B cell (primary cell): ENCODE measurements around the gene CD52. TPM values are rescaled to one million over a fixed set of nuclear protein-coding genes. Genes with fewer than 3 reads are reported as not detected.

Experiments
- ATAC-seq: fragments of 200-7000 bp; cut with Tn5 transposase; one replicate; pipeline ENCODE4 v1.10.0; 2021; ENCODE audit warnings: low read depth, mild to moderate bottlenecking, moderate number of reproducible peaks, moderate library complexity
- CTCF ChIA-PET: fragments of 350-600 bp; sonication (Branson Sonifier 250); formaldehyde crosslinking; loops from one replicate; lab custom pipeline; 2021; ENCODE audit warnings: antibody characterized with exemption, inconsistent platforms; lab: Charles Lee
- POLR2A ChIA-PET: fragments of 350-600 bp; sonication (Branson Sonifier 250); formaldehyde crosslinking; loops from one replicate; lab custom pipeline; 2021; ENCODE audit warnings: antibody characterized with exemption; lab: Charles Lee
- DNase-seq: peaks from one replicate; pipeline ENCODE4 v3.0.0; 2013
- H2AFZ ChIP-seq: 2 replicates; pipeline ENCODE4 v1.6.1; 2012; ENCODE audit warnings: mild to moderate bottlenecking, low read depth, low read length; ENCODE audit not compliant: insufficient read depth, poor library complexity, severe bottlenecking
- H3K27ac ChIP-seq, 2 donors: 1 replicate in 1 of 2; 2 replicates in 1 of 2; pipeline ENCODE4 v1.5.1; 2012 to 2013; ENCODE audit warnings: low read length in 2 of 2, mild to moderate bottlenecking in 2 of 2, moderate library complexity in 1 of 2
- H3K27me3 ChIP-seq, 4 experiments: fragments of 200-600 bp in 1 of 4; sonication (generic) in 1 of 4; replicated peaks in 1 of 4; 1 replicate in 2 of 4; 2 replicates in 2 of 4; pipeline versions ENCODE4 v1.6.1 to v1.7.0; 2013 to 2016; ENCODE audit warnings: low read length in 3 of 4, mild to moderate bottlenecking in 2 of 4, mixed read lengths in 1 of 4, moderate library complexity in 1 of 4; ENCODE audit not compliant: insufficient read depth in 4 of 4, control insufficient read depth in 3 of 4; ENCODE audit errors: control extremely low read depth in 1 of 4
- H3K36me3 ChIP-seq, 2 experiments: replicated peaks in 1 of 2; 1 replicate in 1 of 2; 2 replicates in 1 of 2; pipeline versions ENCODE4 v1.6.1 to v1.7.1; 2013; ENCODE audit warnings: low read length in 1 of 2; ENCODE audit not compliant: insufficient read depth in 2 of 2, control insufficient read depth in 1 of 2; ENCODE audit errors: control extremely low read depth in 1 of 2, extremely low read depth in 1 of 2
- H3K4me1 ChIP-seq, 2 donors: fragments of 200-600 bp in 1 of 2; sonication (generic) in 1 of 2; 1 replicate in 1 of 2; 2 replicates in 1 of 2; pipeline versions ENCODE4 v1.5.1 to v1.6.1; 2013 to 2017; ENCODE audit warnings: low read length in 2 of 2; ENCODE audit not compliant: control insufficient read depth in 2 of 2, insufficient read depth in 2 of 2
- H3K4me2 ChIP-seq: replicated peaks from 2 replicates; pipeline ENCODE3; 2012; ENCODE audit warnings: mild to moderate bottlenecking, low read depth, low read length; ENCODE audit not compliant: poor library complexity, severe bottlenecking
- H3K4me3 ChIP-seq, 5 experiments: fragments of 200-600 bp in 1 of 5; sonication (generic) in 1 of 5; 1 replicate in 3 of 5; 2 replicates in 2 of 5; pipeline versions ENCODE4 v1.5.1 to v1.7.0; 2011 to 2016; ENCODE audit warnings: low read length in 4 of 5, mild to moderate bottlenecking in 4 of 5, low read depth in 2 of 5, control low read depth in 1 of 5, moderate library complexity in 1 of 5; ENCODE audit not compliant: insufficient read depth in 1 of 5; ENCODE audit errors: control extremely low read depth in 1 of 5, extremely low read depth in 1 of 5
- H3K79me2 ChIP-seq: fragments of 200-600 bp; sonication (generic); one replicate; pipeline ENCODE4 v1.6.0; 2016; ENCODE audit warnings: low read length; ENCODE audit not compliant: control insufficient read depth, insufficient read depth
- H3K9ac ChIP-seq: fragments of 200-600 bp; sonication (generic); 2 replicates; pipeline ENCODE4 v1.6.1; 2017; ENCODE audit warnings: mild to moderate bottlenecking, low read length, moderate library complexity
- H3K9me3 ChIP-seq, 3 donors: one replicate each; pipeline versions ENCODE4 v1.6.1 to v1.7.1; 2013; ENCODE audit warnings: low read length in 2 of 3; ENCODE audit not compliant: control insufficient read depth in 2 of 3, insufficient read depth in 1 of 3; ENCODE audit errors: control extremely low read depth in 1 of 3
- H4K20me1 ChIP-seq: 2 replicates; pipeline ENCODE4 v1.6.0; 2012; ENCODE audit warnings: mild to moderate bottlenecking, low read length; ENCODE audit not compliant: insufficient read depth, control insufficient read depth, poor library complexity, severe bottlenecking
- H3K27ac Mint-ChIP-seq: one replicate; pipeline ENCODE4 v1.8.0; 2021; ENCODE audit warnings: mixed read lengths
- H3K27me3 Mint-ChIP-seq: one replicate; pipeline ENCODE4 v1.8.0; 2021; ENCODE audit warnings: mixed read lengths
- H3K4me1 Mint-ChIP-seq: one replicate; pipeline ENCODE4 v1.8.0; 2021; ENCODE audit warnings: mixed read lengths
- H3K4me3 Mint-ChIP-seq: one replicate; pipeline ENCODE4 v1.8.0; 2021; ENCODE audit warnings: mixed read lengths
- H3K9me3 Mint-ChIP-seq: one replicate; pipeline ENCODE4 v1.8.0; 2022; ENCODE audit warnings: mixed read lengths; ENCODE audit not compliant: insufficient read depth
- CTCF ChIP-seq: fragments of 200-600 bp; IDR thresholded peaks from one replicate; pipeline ENCODE4 v1.8.0; 2022; ENCODE audit warnings: antibody characterized with exemption, mild to moderate bottlenecking
- EZH2 ChIP-seq: IDR thresholded peaks from 2 replicates; pipeline ENCODE4 v1.6.1; 2012; ENCODE audit warnings: borderline replicate concordance, low read depth, mild to moderate bottlenecking, moderate library complexity, low read length; ENCODE audit not compliant: insufficient read depth, poor library complexity, severe bottlenecking
- WGBS: methylation state at CpG from one replicate; pipeline ENCODE4 v1.1.5; 2013; ENCODE audit warnings: missing lambda C conversion rate; ENCODE audit not compliant: insufficient coverage; 5-methylcytosine and 5-hydroxymethylcytosine counted together
- intact Hi-C: fragments of 100-400 bp; cut with micrococcal nuclease; formaldehyde crosslinking; loops from one replicate; pipeline ENCODE4 v1.10.0; 2022
- polyA plus RNA-seq: library from polyadenylated mRNA; depleted of rRNA; stranded (reverse); fragments of >200 nt; gene quantifications from 2 replicates; pipeline ENCODE4 v1.2.3, GENCODE V29; 2012
- total RNA-seq, 2 donors: library from RNA; stranded (reverse); fragments of 120-200 nt in 1 of 2; gene quantifications; 1 replicate in 1 of 2; 2 replicates in 1 of 2; pipeline versions ENCODE4 v1.2.3 to v1.2.4, GENCODE V29; 2013 to 2022

CD52 gene
- total and polyA plus RNA-seq, 2 donors (not counting 1 experiment from before 2014, with no cell fraction given), result 1,116 to 1,597 TPM

GRCh38 chr1:26274801-26275425 is 42.8 kb upstream of the CD52 start:
- H3K79me2 ChIP-seq, result peaks cover 10% of the 10 kb centered on the region
- ATAC-seq (no peak), DNase-seq (no peak)
- no peaks in the 10 kb centered on the region for H3K27me3 ChIP-seq
- Mint-ChIP-seq H3K27ac (peak overlapping the region; percentile 57), H3K27me3 (no peaks in the 10 kb centered on the region), H3K4me1 (peaks cover 39% of the 10 kb centered on the region), H3K4me3 (no peak overlapping the region), H3K9me3 (no peaks in the 10 kb centered on the region)
- H3K9me3 ChIP-seq, result no peaks in the 10 kb centered on the region
- ChIA-PET CTCF (interaction anchor here (0.9 to 26.4 kb wide), 17 partner anchors 12 to 195 kb away, joined by 3 to 1400 read pairs (median 4); partner anchors contain the start of genes C1orf232, CD52, CEP85 and UBXN11), POLR2A (interaction anchor here (0.7 to 21.9 kb wide), 4 partner anchors 10 to 1035 kb away, joined by 6 to 1239 read pairs (median 8); partner anchors contain the start of gene CD52)
- no peak overlapping the region for H3K27ac ChIP-seq
- H3K4me3 ChIP-seq, result no peak overlapping the region
- H4K20me1 ChIP-seq, result peaks cover under 1% of the 10 kb centered on the region
- H3K4me2 ChIP-seq, result no peak overlapping the region
- no peak overlapping the region for H2AFZ ChIP-seq
- intact Hi-C loops, result loop anchor here (1.0 kb wide), 4 partner anchors 41 to 146 kb away; partner anchors contain the start of gene CEP85
- H3K9ac ChIP-seq, result no peak overlapping the region
- peaks cover 27 to 48% of the 10 kb centered on the region in 2 donors for H3K4me1 ChIP-seq
- WGBS, result 100% methylated on average over 4 of the region's 11 CpGs
- peaks cover 0 to 27% of the 10 kb centered on the region in 2 experiments for H3K36me3 ChIP-seq
- TF ChIP-seq CTCF, result no peak
- TF ChIP-seq EZH2, result no peak
